MCF 10A (cell line): ENCODE results near the gene NECTIN1. TPM values are rescaled to one million over a fixed set of nuclear protein-coding genes. Genes with fewer than 3 reads are reported as not detected.

Experiments
- BruUV-seq: library from RNA; stranded (reverse); fragments of 400-500 nt; replicated peaks from 2 replicates; lab custom pipeline; 2021; lab: Mats Ljungman, UMichigan
- CTCF ChIA-PET: fragments of 300-600 bp; sonication (Branson Sonifier 250); formaldehyde crosslinking; extraction: SDS; loops from one replicate; lab custom pipeline; 2021; ENCODE audit warnings: antibody characterized with exemption, inconsistent platforms; lab: Yijun Ruan, JAX
- POLR2A ChIA-PET: fragments of 300-600, 350-650 bp; sonication (Branson Sonifier 250); formaldehyde crosslinking; extraction: SDS; loops from one replicate; lab custom pipeline; 2020; ENCODE audit warnings: antibody characterized with exemption, inconsistent platforms; lab: Yijun Ruan, JAX
- DNase-seq: peaks from one replicate; pipeline ENCODE4 v3.0.0-alpha.2; 2018; ENCODE audit not compliant: unreplicated experiment
- H3K27ac Mint-ChIP-seq: one replicate; pipeline ENCODE4 v1.8.0; 2022; ENCODE audit warnings: mild to moderate bottlenecking, low read depth, mixed read lengths; ENCODE audit not compliant: unreplicated experiment
- H3K27me3 Mint-ChIP-seq: one replicate; pipeline ENCODE4 v1.8.0; 2022; ENCODE audit warnings: mixed read lengths; ENCODE audit not compliant: insufficient read depth, unreplicated experiment
- H3K36me3 Mint-ChIP-seq: one replicate; pipeline ENCODE4 v1.8.0; 2022; ENCODE audit warnings: mild to moderate bottlenecking, moderate library complexity, mixed read lengths; ENCODE audit not compliant: insufficient read depth, unreplicated experiment
- H3K4me1 Mint-ChIP-seq: one replicate; pipeline ENCODE4 v1.8.0; 2022; ENCODE audit warnings: mixed read lengths; ENCODE audit not compliant: insufficient read depth, unreplicated experiment
- H3K4me3 Mint-ChIP-seq: one replicate; pipeline ENCODE4 v1.8.0; 2022; ENCODE audit warnings: mild to moderate bottlenecking, moderate library complexity, mixed read lengths; ENCODE audit not compliant: unreplicated experiment
- H3K9me3 Mint-ChIP-seq: one replicate; pipeline ENCODE4 v1.8.0; 2022; ENCODE audit warnings: mixed read lengths; ENCODE audit not compliant: unreplicated experiment
- CTCF ChIP-seq: fragments of 200-600 bp; IDR thresholded peaks from one replicate; pipeline ENCODE4 v1.8.0; 2022; ENCODE audit warnings: antibody characterized with exemption, mild to moderate bottlenecking; ENCODE audit not compliant: unreplicated experiment
- intact Hi-C: fragments of 100-400 bp; cut with micrococcal nuclease; formaldehyde crosslinking; loops from 2 replicates; pipeline ENCODE4 v1.14.1; 2022
- total RNA-seq: library from RNA; stranded (reverse); gene quantifications from 2 replicates; pipeline ENCODE4 v1.2.3, GENCODE V29; 2022

The NECTIN1 gene
- total RNA-seq, 1 experiment from 2014 or later: 59.2 TPM

GRCh38 chr11:119721129-119722120 is 7.6 kb downstream of the NECTIN1 start:
- Mint-ChIP-seq H3K27ac (peak overlapping the region; percentile 9), H3K36me3 (no peaks in the 10 kb centered on the region), H3K4me1 (peaks cover 43% of the 10 kb centered on the region), H3K9me3 (no peaks in the 10 kb centered on the region), H3K27me3 (no peaks in the 10 kb centered on the region), H3K4me3 (no peak overlapping the region)
- intact Hi-C loops: loop anchor here (10.0 kb wide), 1 partner anchor 383 kb away; no protein-coding TSS in a partner anchor
- ChIA-PET POLR2A (interaction anchor here (0.5 to 1.3 kb wide), 6 partner anchors 11 to 385 kb away, joined by 3 to 4 read pairs (median 4); no protein-coding TSS in a partner anchor), CTCF (interaction anchor here (0.6 to 1.7 kb wide), 12 partner anchors 8 to 413 kb away, joined by 3 to 7 read pairs (median 3); partner anchors contain the start of gene NECTIN1)
- no TSS peak for BruUV-seq
- TF ChIP-seq CTCF: peak; percentile 21
- peak; percentile 85 for DNase-seq

GRCh38 chr11:119720311-119720913 is 8.6 kb downstream of the NECTIN1 start:
- POLR2A ChIA-PET: interaction anchor here (0.8 to 2.2 kb wide), 6 partner anchors 10 to 386 kb away, joined by 3 to 5 read pairs (median 4); no protein-coding TSS in a partner anchor
- Mint-ChIP-seq H3K4me1 (peaks cover 33% of the 10 kb centered on the region), H3K9me3 (no peaks in the 10 kb centered on the region), H3K36me3 (no peaks in the 10 kb centered on the region), H3K27me3 (no peaks in the 10 kb centered on the region), H3K27ac (peak overlapping the region; percentile 47), H3K4me3 (no peak overlapping the region)
- no peak for TF ChIP-seq CTCF
- BruUV-seq: no TSS peak
- CTCF ChIA-PET: interaction anchor here (0.7 to 1.7 kb wide), 5 partner anchors 11 to 28 kb away, joined by 3 to 7 read pairs (median 4); no protein-coding TSS in a partner anchor
- intact Hi-C loops: loop anchor here (10.0 kb wide), 1 partner anchor 384 kb away; no protein-coding TSS in a partner anchor
- peak; percentile 44 for DNase-seq

GRCh38 chr11:119717839-119718534 is 11.0 kb downstream of the NECTIN1 start:
- H3K4me1 Mint-ChIP-seq: peaks cover 40% of the 10 kb centered on the region
- H3K27ac Mint-ChIP-seq: no peak overlapping the region
- TF ChIP-seq CTCF: no peak
- no peaks in the 10 kb centered on the region for H3K36me3 Mint-ChIP-seq
- H3K4me3 Mint-ChIP-seq: no peak overlapping the region
- no peaks in the 10 kb centered on the region for H3K9me3 Mint-ChIP-seq
- DNase-seq: no peak
- CTCF ChIA-PET: interaction anchor here (0.6 to 2.1 kb wide), 4 partner anchors 11 to 391 kb away, joined by 4 to 16 read pairs (median 7); partner anchors contain the start of gene NECTIN1
- intact Hi-C loops: no loop called here
- no TSS peak for BruUV-seq
- POLR2A ChIA-PET: interaction anchor here (2.2 kb wide), 1 partner anchor 21 kb away, joined by 5 read pairs; no protein-coding TSS in a partner anchor
- H3K27me3 Mint-ChIP-seq: no peaks in the 10 kb centered on the region
